Activated CD4-positive, alpha-beta T cell treated with anti-CD3 and anti-CD28 coated beads for 24 hours (primary cell): ENCODE data around the gene RUBCN.
A peak's percentile ranks its signal among the peaks of the same experiment; 100 is the strongest.
"Not testable (repeated sequence)": the region's sequence is repeated elsewhere in the genome, so short reads cannot be mapped to it uniquely, and the experiment has no call there.

ENCODE experiments used
- DNase-seq, 2 donors: peaks; one replicate each; pipeline ENCODE4 v3.0.0-alpha.2; 2020; ENCODE audit warnings: low read depth in 2 of 2

Gene RUBCN

GRCh38 chr3:197685546-197685945 is 51.2 kb downstream of the RUBCN start:
- DNase-seq = no peak

GRCh38 chr3:197683191-197683590 is 53.5 kb downstream of the RUBCN start:
- DNase-seq = no peak

GRCh38 chr3:197682713-197683112 is 54.0 kb downstream of the RUBCN start:
- no peak for DNase-seq

- DNase-seq = no peak
These were observed 55.7 kb downstream of the RUBCN start for GRCh38 chr3:197680955-197681521.

GRCh38 chr3:197675951-197676350 is 60.8 kb downstream of the RUBCN start:
- DNase-seq = no peak

- no peak for DNase-seq
These were observed 61.2 kb downstream of the RUBCN start for GRCh38 chr3:197675563-197675860.

- DNase-seq = no peak
These were observed 61.8 kb downstream of the RUBCN start for GRCh38 chr3:197674741-197675562.

GRCh38 chr3:197673170-197673569 is 63.5 kb downstream of the RUBCN start:
- DNase-seq = no peak

- DNase-seq = no peak
These were observed 66.3 kb downstream of the RUBCN start for GRCh38 chr3:197670361-197670760.

GRCh38 chr3:197667968-197668367 is 68.7 kb downstream of the RUBCN start:
- no peak for DNase-seq

- DNase-seq = not testable (repeated sequence)
These were observed 69.4 kb downstream of the RUBCN start for GRCh38 chr3:197667293-197667692.

GRCh38 chr3:197666221-197666842 is 70.4 kb downstream of the RUBCN start:
- DNase-seq = not testable (repeated sequence)

GRCh38 chr3:197665549-197665948 is 71.2 kb downstream of the RUBCN start:
- DNase-seq = not testable (repeated sequence)

GRCh38 chr3:197665142-197665491 is 71.6 kb downstream of the RUBCN start:
- DNase-seq = not testable (repeated sequence)

GRCh38 chr3:197664414-197665141 is 72.1 kb downstream of the RUBCN start:
- DNase-seq = peak in 1 of 2 donors; percentile 4

- not testable (repeated sequence) for DNase-seq
These were observed 73.2 kb downstream of the RUBCN start for GRCh38 chr3:197663367-197664140.

- not testable (repeated sequence) for DNase-seq
These were observed 74.4 kb downstream of the RUBCN start for GRCh38 chr3:197662352-197662751.

GRCh38 chr3:197661874-197662273 is 74.8 kb downstream of the RUBCN start:
- not testable (repeated sequence) for DNase-seq

GRCh38 chr3:197661234-197661834 is 75.4 kb downstream of the RUBCN start:
- not testable (repeated sequence) for DNase-seq

GRCh38 chr3:197659701-197660100 is 77.0 kb downstream of the RUBCN start:
- not testable (repeated sequence) for DNase-seq

GRCh38 chr3:197659144-197659543 is 77.6 kb downstream of the RUBCN start:
- DNase-seq = not testable (repeated sequence)
